Epithelial cell of esophagus (primary cell): ENCODE results near the gene ESYT1.

Experiments used
- DNase-seq: peaks from one replicate; pipeline ENCODE4 v3.0.0; 2010; ENCODE audit warnings: low read depth
- H3K4me3 ChIP-seq: 2 replicates; pipeline ENCODE4 v1.5.1; 2011; ENCODE audit warnings: mild to moderate bottlenecking, low read length, control low read depth
- CTCF ChIP-seq: IDR thresholded peaks from 2 replicates; pipeline ENCODE4 v1.5.1; 2011; ENCODE audit warnings: low read depth, mild to moderate bottlenecking, low read length, control low read depth, inconsistent platforms; ENCODE audit not compliant: insufficient read depth; ENCODE audit errors: missing control alignments

The ESYT1 gene

DNA sequence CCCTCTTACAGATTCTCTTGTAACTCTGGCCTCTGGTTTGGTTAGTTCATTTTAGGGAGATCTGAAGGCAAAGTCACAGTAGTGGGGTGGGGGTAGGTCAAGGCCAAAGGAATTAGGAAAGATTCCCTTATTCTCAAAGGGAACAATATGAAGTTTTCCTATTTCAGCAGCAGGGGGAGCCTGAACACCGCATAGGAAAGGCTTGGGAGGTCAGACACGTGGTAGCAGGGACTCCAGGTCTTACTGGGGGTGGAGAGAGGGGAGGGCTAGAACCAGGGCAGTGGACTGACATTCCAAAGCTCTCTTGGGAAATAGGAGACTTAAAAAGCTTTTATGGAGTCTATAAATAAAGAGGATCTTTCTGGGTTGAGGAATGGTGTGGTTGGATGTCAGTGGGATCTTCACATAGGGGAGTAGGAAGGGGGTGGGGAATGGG, 8.7 kb upstream of the ESYT1 start:
- peak overlapping the region; percentile 75 for H3K4me3 ChIP-seq
- peak; percentile 87 for DNase-seq
- TF ChIP-seq CTCF = peak; percentile 85

DNA sequence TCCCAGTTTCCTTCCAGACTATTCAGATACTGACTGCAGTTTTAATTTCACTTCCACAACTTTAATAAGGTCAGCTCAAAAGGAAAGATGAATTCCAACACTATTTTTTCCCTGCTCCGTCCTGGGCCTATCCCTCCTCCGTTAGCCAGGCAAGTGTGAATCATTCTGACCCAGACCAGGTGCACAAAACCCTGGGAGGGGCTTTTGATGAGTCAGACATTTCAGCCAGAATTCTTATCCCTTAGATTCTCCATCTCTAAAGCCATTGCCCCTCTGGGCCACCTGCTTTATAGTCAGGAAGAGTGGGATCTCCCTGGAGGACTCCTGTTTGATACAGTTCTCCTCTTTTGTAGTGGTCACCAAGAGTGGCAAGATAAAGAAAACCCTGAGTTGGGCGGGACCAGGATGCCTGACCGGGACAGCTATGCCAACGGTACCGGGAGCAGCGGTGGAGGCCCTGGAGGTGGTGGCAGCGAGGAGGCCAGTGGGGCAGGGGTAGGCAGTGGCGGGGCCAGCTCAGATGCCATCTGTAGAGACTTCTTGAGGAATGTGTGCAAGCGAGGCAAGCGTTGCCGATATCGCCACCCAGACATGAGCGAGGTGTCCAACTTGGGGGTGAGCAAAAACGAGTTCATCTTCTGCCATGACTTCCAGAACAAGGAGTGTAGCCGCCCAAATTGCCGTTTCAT, 7.8 kb upstream of the ESYT1 start:
- no peak for TF ChIP-seq CTCF
- peak; percentile 62 for DNase-seq
- no peak overlapping the region for H3K4me3 ChIP-seq

- no peak overlapping the region for H3K4me3 ChIP-seq
- no peak for DNase-seq
- no peak for TF ChIP-seq CTCF
Observed at GRCh38 chr12:56121204-56121870, 6.7 kb upstream of the ESYT1 start.

DNA sequence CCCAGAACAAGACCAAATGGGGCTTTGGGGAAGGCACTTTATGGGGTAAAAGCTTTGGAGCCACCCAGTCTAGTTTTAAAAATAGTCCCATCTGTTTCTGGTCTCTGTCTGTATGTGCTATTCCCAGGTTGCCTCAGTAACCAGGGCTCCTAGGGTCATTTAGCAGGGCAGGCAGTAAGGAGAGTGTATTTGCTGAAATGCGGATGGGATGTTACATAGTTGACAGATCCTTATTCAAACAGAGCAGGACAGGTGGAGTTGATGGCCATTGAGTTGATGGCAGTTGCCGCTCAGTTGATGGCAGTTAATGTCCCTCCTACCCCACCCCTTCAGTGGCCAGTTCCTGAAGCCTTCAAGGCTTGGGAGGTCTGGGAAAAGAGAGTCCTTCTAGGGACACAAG, 5.4 kb upstream of the ESYT1 start:
- DNase-seq = no peak
- TF ChIP-seq CTCF = no peak
- no peak overlapping the region for H3K4me3 ChIP-seq

GRCh38 chr12:56124133-56124532, 3.9 kb upstream of the ESYT1 start:
- no peak for DNase-seq
- no peak overlapping the region for H3K4me3 ChIP-seq
- TF ChIP-seq CTCF = no peak

- no peak for DNase-seq
- no peak for TF ChIP-seq CTCF
- no peak overlapping the region for H3K4me3 ChIP-seq
Observed at GRCh38 chr12:56126732-56127239, 1.3 kb upstream of the ESYT1 start.
